HL-60 (cell line): ENCODE measurements around the gene GPX3.

Source experiments
- DNase-seq, 2 experiments: peaks; one replicate each; pipeline ENCODE4 v3.0.0-alpha.2; 2010 to 2020; ENCODE audit warnings: low read depth in 1 of 2, low spot score in 1 of 2
- H3K27ac ChIP-seq: fragments of 250-450 bp; sonication (Bioruptor Pico); replicated peaks from 2 replicates; pipeline ENCODE4 v1.5.1; 2020; ENCODE audit warnings: mild to moderate bottlenecking, moderate library complexity
- H3K27me3 ChIP-seq: fragments of 250-450 bp; sonication (Bioruptor Pico); 2 replicates; pipeline ENCODE4 v1.5.1; 2021; ENCODE audit warnings: mild to moderate bottlenecking, moderate library complexity; ENCODE audit not compliant: insufficient read depth, poor library complexity, severe bottlenecking
- H3K4me3 ChIP-seq: replicated peaks from 2 replicates; pipeline ENCODE4 v1.5.1; 2011; ENCODE audit warnings: mild to moderate bottlenecking, control low read depth, low read length; ENCODE audit not compliant: insufficient read depth
- GABPA ChIP-seq: IDR thresholded peaks from 2 replicates; pipeline ENCODE4 v1.6.1; 2012; ENCODE audit warnings: low read depth
- POLR2AphosphoS5 ChIP-seq: IDR thresholded peaks from 2 replicates; pipeline ENCODE4 v1.6.1; 2012; ENCODE audit warnings: low read depth
- SPI1 ChIP-seq: IDR thresholded peaks from 2 replicates; pipeline ENCODE4 v1.6.1; 2012; ENCODE audit warnings: low read depth, mild to moderate bottlenecking, borderline replicate concordance
- TF ChIP-seq, protein P1 (sequence below): IDR thresholded peaks from 2 replicates; pipeline ENCODE4 v1.6.1; 2012; ENCODE audit warnings: low read depth; ENCODE audit not compliant: insufficient replicate concordance
- TF ChIP-seq, protein P2 (sequence below): IDR thresholded peaks from one replicate; pipeline ENCODE4 v1.5.1; 2011; ENCODE audit warnings: low read length, control low read depth, inconsistent platforms; ENCODE audit not compliant: insufficient read depth

GPX3 gene

DNA sequence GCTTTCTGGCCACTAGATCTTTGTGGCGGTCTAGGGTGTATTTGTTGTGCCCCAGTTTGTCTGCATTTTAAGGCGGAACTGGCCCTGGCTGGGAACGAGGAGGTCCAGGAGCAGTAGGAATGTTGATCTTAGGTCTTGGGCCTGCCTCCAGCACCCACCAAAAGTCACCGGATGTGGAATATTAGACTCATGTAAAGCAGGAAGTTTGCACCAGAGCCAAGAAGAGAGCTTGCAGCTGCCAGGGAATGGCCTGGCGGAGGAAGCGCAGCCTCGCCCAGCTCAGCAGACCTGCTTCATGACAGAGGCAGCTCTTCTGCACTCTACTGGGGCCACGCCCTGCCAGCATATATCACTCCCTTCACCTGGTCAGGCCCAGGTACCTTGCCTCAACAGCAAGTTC is 3.3 kb downstream of the GPX3 start:
- TF ChIP-seq, protein P1, sequence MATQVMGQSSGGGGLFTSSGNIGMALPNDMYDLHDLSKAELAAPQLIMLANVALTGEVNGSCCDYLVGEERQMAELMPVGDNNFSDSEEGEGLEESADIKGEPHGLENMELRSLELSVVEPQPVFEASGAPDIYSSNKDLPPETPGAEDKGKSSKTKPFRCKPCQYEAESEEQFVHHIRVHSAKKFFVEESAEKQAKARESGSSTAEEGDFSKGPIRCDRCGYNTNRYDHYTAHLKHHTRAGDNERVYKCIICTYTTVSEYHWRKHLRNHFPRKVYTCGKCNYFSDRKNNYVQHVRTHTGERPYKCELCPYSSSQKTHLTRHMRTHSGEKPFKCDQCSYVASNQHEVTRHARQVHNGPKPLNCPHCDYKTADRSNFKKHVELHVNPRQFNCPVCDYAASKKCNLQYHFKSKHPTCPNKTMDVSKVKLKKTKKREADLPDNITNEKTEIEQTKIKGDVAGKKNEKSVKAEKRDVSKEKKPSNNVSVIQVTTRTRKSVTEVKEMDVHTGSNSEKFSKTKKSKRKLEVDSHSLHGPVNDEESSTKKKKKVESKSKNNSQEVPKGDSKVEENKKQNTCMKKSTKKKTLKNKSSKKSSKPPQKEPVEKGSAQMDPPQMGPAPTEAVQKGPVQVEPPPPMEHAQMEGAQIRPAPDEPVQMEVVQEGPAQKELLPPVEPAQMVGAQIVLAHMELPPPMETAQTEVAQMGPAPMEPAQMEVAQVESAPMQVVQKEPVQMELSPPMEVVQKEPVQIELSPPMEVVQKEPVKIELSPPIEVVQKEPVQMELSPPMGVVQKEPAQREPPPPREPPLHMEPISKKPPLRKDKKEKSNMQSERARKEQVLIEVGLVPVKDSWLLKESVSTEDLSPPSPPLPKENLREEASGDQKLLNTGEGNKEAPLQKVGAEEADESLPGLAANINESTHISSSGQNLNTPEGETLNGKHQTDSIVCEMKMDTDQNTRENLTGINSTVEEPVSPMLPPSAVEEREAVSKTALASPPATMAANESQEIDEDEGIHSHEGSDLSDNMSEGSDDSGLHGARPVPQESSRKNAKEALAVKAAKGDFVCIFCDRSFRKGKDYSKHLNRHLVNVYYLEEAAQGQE: no peak
- TF ChIP-seq POLR2AphosphoS5 (no peak), SPI1 (no peak), GABPA (no peak)
- TF ChIP-seq, protein P2, sequence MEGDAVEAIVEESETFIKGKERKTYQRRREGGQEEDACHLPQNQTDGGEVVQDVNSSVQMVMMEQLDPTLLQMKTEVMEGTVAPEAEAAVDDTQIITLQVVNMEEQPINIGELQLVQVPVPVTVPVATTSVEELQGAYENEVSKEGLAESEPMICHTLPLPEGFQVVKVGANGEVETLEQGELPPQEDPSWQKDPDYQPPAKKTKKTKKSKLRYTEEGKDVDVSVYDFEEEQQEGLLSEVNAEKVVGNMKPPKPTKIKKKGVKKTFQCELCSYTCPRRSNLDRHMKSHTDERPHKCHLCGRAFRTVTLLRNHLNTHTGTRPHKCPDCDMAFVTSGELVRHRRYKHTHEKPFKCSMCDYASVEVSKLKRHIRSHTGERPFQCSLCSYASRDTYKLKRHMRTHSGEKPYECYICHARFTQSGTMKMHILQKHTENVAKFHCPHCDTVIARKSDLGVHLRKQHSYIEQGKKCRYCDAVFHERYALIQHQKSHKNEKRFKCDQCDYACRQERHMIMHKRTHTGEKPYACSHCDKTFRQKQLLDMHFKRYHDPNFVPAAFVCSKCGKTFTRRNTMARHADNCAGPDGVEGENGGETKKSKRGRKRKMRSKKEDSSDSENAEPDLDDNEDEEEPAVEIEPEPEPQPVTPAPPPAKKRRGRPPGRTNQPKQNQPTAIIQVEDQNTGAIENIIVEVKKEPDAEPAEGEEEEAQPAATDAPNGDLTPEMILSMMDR: no peak
- Histone ChIP-seq H3K27me3 (no peaks in the 10 kb centered on the region), H3K4me3 (no peak overlapping the region), H3K27ac (no peak overlapping the region)
- no peak for DNase-seq

DNA sequence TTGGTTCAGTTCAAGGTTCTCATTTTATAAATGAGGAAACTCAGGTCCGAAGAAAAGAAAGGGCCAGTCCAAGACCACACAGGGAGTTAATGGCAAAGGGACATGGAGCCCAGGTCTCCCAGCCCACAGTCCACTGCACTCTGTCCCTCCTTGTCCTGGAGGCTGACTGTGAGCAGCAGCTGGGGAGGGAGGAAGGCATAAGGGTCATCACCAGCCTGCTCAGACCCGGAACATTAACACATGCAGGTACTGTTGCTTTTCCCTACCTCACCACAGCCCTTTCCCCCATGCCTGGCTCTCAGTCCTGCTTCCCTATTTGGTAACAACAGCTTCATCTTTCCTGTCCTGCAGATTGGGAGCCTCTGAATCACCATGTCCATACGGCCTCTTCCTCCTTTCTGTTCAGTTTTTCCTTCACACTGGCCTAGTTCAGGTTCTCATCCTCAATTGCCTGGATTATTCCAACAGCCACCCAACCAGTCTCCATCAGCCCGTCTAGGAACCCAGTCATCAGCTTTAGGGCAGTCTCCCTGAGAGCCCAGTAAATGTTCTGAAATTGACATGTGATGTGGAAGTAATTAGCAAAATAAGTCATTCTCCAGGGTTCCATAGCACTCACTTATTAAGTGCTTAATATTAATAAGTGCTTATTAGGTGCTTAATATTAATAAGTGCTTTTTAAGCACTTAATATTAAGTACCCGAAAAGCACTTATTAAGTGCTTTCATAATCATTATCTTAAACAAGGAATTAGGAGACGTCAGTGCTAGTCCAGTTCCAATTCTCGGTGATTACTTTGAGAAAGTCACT is 4.3 kb downstream of the GPX3 start:
- no peak overlapping the region for H3K4me3 ChIP-seq
- H3K27ac ChIP-seq: no peak overlapping the region
- no peak for TF ChIP-seq POLR2AphosphoS5
- no peak for TF ChIP-seq GABPA
- TF ChIP-seq SPI1: no peak
- TF ChIP-seq, protein P2: no peak
- TF ChIP-seq, protein P1: no peak
- DNase-seq: no peak
- no peaks in the 10 kb centered on the region for H3K27me3 ChIP-seq

DNA sequence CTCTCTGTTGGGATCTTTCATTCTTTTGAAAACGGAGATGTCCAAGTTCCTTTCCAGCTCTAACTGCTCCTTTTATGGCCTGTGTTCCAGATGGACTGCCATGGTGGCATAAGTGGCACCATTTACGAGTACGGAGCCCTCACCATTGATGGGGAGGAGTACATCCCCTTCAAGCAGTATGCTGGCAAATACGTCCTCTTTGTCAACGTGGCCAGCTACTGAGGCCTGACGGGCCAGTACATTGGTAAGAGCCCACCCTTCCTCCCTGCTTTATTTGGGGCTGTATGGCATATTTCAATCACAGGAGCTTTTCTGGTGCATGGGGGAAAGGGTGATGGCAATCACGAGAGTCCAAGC is 4.8 kb downstream of the GPX3 start:
- H3K27me3 ChIP-seq: no peaks in the 10 kb centered on the region
- H3K4me3 ChIP-seq: no peak overlapping the region
- TF ChIP-seq, protein P2: no peak
- TF ChIP-seq SPI1 (no peak), POLR2AphosphoS5 (no peak), GABPA (no peak)
- TF ChIP-seq, protein P1: no peak
- no peak for DNase-seq
- no peak overlapping the region for H3K27ac ChIP-seq
